HEK293 (cell line): Measurements from ENCODE around the gene TMEM238.
A peak's percentile ranks its signal among the peaks of the same experiment; 100 is the strongest.

Experiments
- CTCF ChIA-PET: fragments of 350-600 bp; formaldehyde crosslinking; extraction: SDS; loops from one replicate; lab custom pipeline; 2021; ENCODE audit warnings: antibody characterized with exemption; lab: Yijun Ruan, JAX
- POLR2A ChIA-PET: fragments of 300-600 bp; formaldehyde crosslinking; extraction: SDS; loops from one replicate; lab custom pipeline; 2020; ENCODE audit warnings: antibody characterized with exemption, inconsistent platforms; lab: Yijun Ruan, JAX
- H3K27ac ChIP-seq: fragments of 200-500 bp; sonication (Bioruptor generic); 2 replicates; pipeline ENCODE4 v1.5.1; 2014; ENCODE audit warnings: low read depth, low read length, control low read depth, inconsistent platforms; ENCODE audit errors: extremely low read depth
- H3K36me3 ChIP-seq, 2 experiments: fragments of 200-500 bp in 1 of 2; sonication (Bioruptor generic) in 1 of 2; 1 replicate in 1 of 2; 2 replicates in 1 of 2; pipeline ENCODE4 v1.5.1; 2014 to 2017; ENCODE audit warnings: inconsistent platforms in 2 of 2, low read length in 2 of 2; ENCODE audit not compliant: control insufficient read depth in 2 of 2, insufficient read depth in 1 of 2
- H3K4me1 ChIP-seq: fragments of 200-500 bp; sonication (Bioruptor generic); 2 replicates; pipeline ENCODE4 v1.5.1; 2014; ENCODE audit warnings: mild to moderate bottlenecking, low read length, inconsistent platforms; ENCODE audit not compliant: control insufficient read depth, insufficient read depth
- H3K4me3 ChIP-seq: 2 replicates; pipeline ENCODE4 v1.5.1; 2011; ENCODE audit warnings: low read depth, mild to moderate bottlenecking, control low read depth, low read length, moderate library complexity
- H3K9me3 ChIP-seq: fragments of 200-500 bp; sonication (Bioruptor generic); 2 replicates; pipeline ENCODE4 v1.5.1; 2014; ENCODE audit warnings: low read depth, low read length, inconsistent platforms; ENCODE audit not compliant: control insufficient read depth, insufficient read depth
- BCL11A ChIP-seq: fragments of 450-650 bp; formaldehyde crosslinking; IDR thresholded peaks from 2 replicates; pipeline ENCODE4 v1.5.1; 2016; ENCODE audit warnings: low read depth, missing biosample characterization, missing genetic modification characterization
- BCL11B ChIP-seq: fragments of 450-650 bp; formaldehyde crosslinking; IDR thresholded peaks from 2 replicates; pipeline ENCODE4 v1.5.1; 2016; ENCODE audit warnings: low read depth, missing biosample characterization, missing genetic modification characterization
- HOXD13 ChIP-seq: sonication (generic); formaldehyde crosslinking; IDR thresholded peaks from 2 replicates; pipeline ENCODE4 v1.8.0; 2022; ENCODE audit warnings: missing genetic modification reagents, borderline replicate concordance
- IKZF3 ChIP-seq: fragments of 450-650 bp; IDR thresholded peaks from 2 replicates; pipeline ENCODE4 v1.5.0; 2018; ENCODE audit warnings: missing biosample characterization, mild to moderate bottlenecking, missing genetic modification characterization, moderate library complexity
- MYNN ChIP-seq: fragments of 450-650 bp; formaldehyde crosslinking; IDR thresholded peaks from 2 replicates; pipeline ENCODE4 v1.5.1; 2016; ENCODE audit warnings: missing biosample characterization, missing genetic modification characterization, borderline replicate concordance
- MZF1 ChIP-seq: fragments of 450-650 bp; formaldehyde crosslinking; IDR thresholded peaks from 2 replicates; pipeline ENCODE4 v1.5.1; 2017; ENCODE audit warnings: missing biosample characterization, missing genetic modification characterization, borderline replicate concordance
- OSR2 ChIP-seq: fragments of 450-650 bp; formaldehyde crosslinking; IDR thresholded peaks from 2 replicates; pipeline ENCODE4 v1.5.1; 2016; ENCODE audit warnings: missing biosample characterization, missing genetic modification characterization
- TRIM28 ChIP-seq: IDR thresholded peaks from 2 replicates; pipeline ENCODE4 v1.6.1; 2011; ENCODE audit warnings: low read length, control low read depth, borderline replicate concordance
- WT1 ChIP-seq: fragments of 450-650 bp; formaldehyde crosslinking; IDR thresholded peaks from 2 replicates; pipeline ENCODE4 v1.5.1; 2016; ENCODE audit warnings: missing biosample characterization, missing genetic modification characterization
- ZBTB7A ChIP-seq: fragments of 450-650 bp; formaldehyde crosslinking; IDR thresholded peaks from 2 replicates; pipeline ENCODE4 v1.5.1; 2016; ENCODE audit warnings: low read depth, missing biosample characterization, missing genetic modification characterization
- ZIC2 ChIP-seq: fragments of 450-650 bp; formaldehyde crosslinking; IDR thresholded peaks from 2 replicates; pipeline ENCODE4 v1.5.1; 2016; ENCODE audit warnings: missing biosample characterization, missing genetic modification characterization
- ZNF138 ChIP-seq: fragments of 450-650 bp; formaldehyde crosslinking; IDR thresholded peaks from 2 replicates; pipeline ENCODE4 v1.5.1; 2016; ENCODE audit warnings: missing biosample characterization, missing genetic modification characterization, borderline replicate concordance
- ZNF292 ChIP-seq: fragments of 450-650 bp; formaldehyde crosslinking; IDR thresholded peaks from 2 replicates; pipeline ENCODE4 v1.5.1; 2016; ENCODE audit warnings: low read depth, missing biosample characterization, missing genetic modification characterization, borderline replicate concordance
- ZNF366 ChIP-seq: fragments of 450-650 bp; formaldehyde crosslinking; conservative IDR thresholded peaks from 2 replicates; pipeline ENCODE4 v1.5.1; 2016; ENCODE audit warnings: missing biosample characterization, missing genetic modification characterization
- ZNF37A ChIP-seq: fragments of 450-650 bp; IDR thresholded peaks from 2 replicates; pipeline ENCODE4 v1.5.1; 2018; ENCODE audit warnings: missing biosample characterization, missing genetic modification characterization
- ZNF426 ChIP-seq: fragments of 450-650 bp; formaldehyde crosslinking; IDR thresholded peaks from 2 replicates; pipeline ENCODE4 v1.5.1; 2017; ENCODE audit warnings: missing biosample characterization, missing genetic modification characterization, mild to moderate bottlenecking, inconsistent platforms, moderate library complexity
- ZNF585B ChIP-seq: fragments of 450-650 bp; formaldehyde crosslinking; IDR thresholded peaks from 2 replicates; pipeline ENCODE4 v1.5.1; 2016; ENCODE audit warnings: missing biosample characterization, missing genetic modification characterization
- TF ChIP-seq, protein P1 (sequence below): fragments of 450-650 bp; formaldehyde crosslinking; IDR thresholded peaks from 2 replicates; pipeline ENCODE4 v1.5.1; 2016; ENCODE audit warnings: missing biosample characterization, missing genetic modification characterization
- TF ChIP-seq, protein P2 (sequence below): fragments of 450-650 bp; formaldehyde crosslinking; IDR thresholded peaks from 2 replicates; pipeline ENCODE4 v1.5.1; 2017; ENCODE audit warnings: missing biosample characterization, missing genetic modification characterization
- TF ChIP-seq, protein P3 (sequence below): fragments of 450-650 bp; formaldehyde crosslinking; IDR thresholded peaks from 2 replicates; pipeline ENCODE4 v1.5.1; 2016; ENCODE audit warnings: missing biosample characterization, missing genetic modification characterization
- TF ChIP-seq, protein P4 (sequence below): fragments of 450-650 bp; formaldehyde crosslinking; IDR thresholded peaks from 2 replicates; pipeline ENCODE4 v1.5.0; 2017; ENCODE audit warnings: missing biosample characterization, missing genetic modification characterization, borderline replicate concordance
- TF ChIP-seq, protein P5 (sequence below): fragments of 450-650 bp; formaldehyde crosslinking; IDR thresholded peaks from 2 replicates; pipeline ENCODE4 v1.5.1; 2016; ENCODE audit warnings: missing biosample characterization, missing genetic modification characterization
- TF ChIP-seq, protein P6 (sequence below): fragments of 450-650 bp; formaldehyde crosslinking; IDR thresholded peaks from 2 replicates; pipeline ENCODE4 v1.5.1; 2016; ENCODE audit warnings: missing biosample characterization, missing genetic modification characterization
- TF ChIP-seq, protein P7 (sequence below): fragments of 450-650 bp; formaldehyde crosslinking; IDR thresholded peaks from 2 replicates; pipeline ENCODE4 v1.5.1; 2016; ENCODE audit warnings: missing biosample characterization, missing genetic modification characterization

TMEM238 gene

DNA sequence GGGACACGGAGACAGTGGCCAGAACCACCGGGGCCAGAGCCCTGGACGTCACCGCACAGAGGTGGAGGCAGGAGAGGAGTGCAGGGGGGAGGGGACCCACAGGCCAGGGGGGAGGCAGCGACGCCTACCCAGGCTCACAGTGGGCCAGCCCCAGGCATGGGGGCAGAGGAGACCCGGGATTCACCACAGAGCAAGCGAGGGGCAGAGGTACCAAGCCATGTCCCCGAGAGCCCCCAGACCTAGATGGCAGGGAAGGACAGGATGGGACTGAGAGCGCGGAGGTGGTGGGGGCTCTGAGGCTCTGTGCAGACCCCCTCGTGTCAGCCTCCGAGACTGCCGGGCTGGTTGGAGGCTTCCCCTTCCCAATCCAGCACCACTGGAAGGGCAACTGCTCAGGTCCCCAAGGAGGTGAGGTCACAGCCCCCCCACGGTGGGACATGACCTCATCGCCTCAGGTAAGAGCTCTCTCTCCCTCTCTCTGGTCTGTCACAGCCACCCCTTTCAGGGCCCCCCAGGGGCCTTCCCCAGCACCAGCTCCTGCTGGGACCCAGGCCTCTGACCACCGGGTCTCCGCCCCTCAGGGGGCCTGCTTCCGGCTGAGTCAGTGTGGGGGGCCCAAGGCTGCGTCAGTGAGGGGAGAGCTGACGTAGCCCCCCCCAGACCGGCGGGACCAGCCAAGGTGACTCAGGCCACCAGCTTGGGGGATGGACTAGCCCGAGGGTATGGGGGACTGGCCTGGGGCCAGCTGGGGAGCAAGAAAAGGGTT, 11.6 kb downstream of the TMEM238 start:
- Histone ChIP-seq H3K4me1 (peaks cover 5% of the 10 kb centered on the region; the same call in 1 of the 2 replicates), H3K9me3 (no peaks in the 10 kb centered on the region), H3K36me3 (no peaks in the 10 kb centered on the region), H3K4me3 (no peak overlapping the region), H3K27ac (no peak overlapping the region)
- ChIA-PET POLR2A (interaction anchor here (0.5 to 1.8 kb wide), 11 partner anchors 9 to 113 kb away, joined by 3 to 12 read pairs (median 4); partner anchors contain the start of genes HSPBP1, KMT5C, PPP6R1 and TMEM238), CTCF (interaction anchor here (0.9 to 1.2 kb wide), 4 partner anchors 40 to 259 kb away, joined by 3 to 10 read pairs (median 3); no protein-coding TSS in a partner anchor)
- peak; percentile 94 for TF ChIP-seq ZIC2 (tag by site-specific recombination)
- TF ChIP-seq HOXD13 (CRISPR knock-in tag): no peak
- TF ChIP-seq, protein P1, sequence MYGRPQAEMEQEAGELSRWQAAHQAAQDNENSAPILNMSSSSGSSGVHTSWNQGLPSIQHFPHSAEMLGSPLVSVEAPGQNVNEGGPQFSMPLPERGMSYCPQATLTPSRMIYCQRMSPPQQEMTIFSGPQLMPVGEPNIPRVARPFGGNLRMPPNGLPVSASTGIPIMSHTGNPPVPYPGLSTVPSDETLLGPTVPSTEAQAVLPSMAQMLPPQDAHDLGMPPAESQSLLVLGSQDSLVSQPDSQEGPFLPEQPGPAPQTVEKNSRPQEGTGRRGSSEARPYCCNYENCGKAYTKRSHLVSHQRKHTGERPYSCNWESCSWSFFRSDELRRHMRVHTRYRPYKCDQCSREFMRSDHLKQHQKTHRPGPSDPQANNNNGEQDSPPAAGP (tag by site-specific recombination): 0 out of 2 replicates have a peak, but pooled peaks have one; percentile 34
- no peak for TF ChIP-seq ZNF426 (tag by site-specific recombination)
- TF ChIP-seq BCL11B (tag by site-specific recombination): no peak
- no peak for TF ChIP-seq MYNN (tag by site-specific recombination)
- TF ChIP-seq, protein P2, sequence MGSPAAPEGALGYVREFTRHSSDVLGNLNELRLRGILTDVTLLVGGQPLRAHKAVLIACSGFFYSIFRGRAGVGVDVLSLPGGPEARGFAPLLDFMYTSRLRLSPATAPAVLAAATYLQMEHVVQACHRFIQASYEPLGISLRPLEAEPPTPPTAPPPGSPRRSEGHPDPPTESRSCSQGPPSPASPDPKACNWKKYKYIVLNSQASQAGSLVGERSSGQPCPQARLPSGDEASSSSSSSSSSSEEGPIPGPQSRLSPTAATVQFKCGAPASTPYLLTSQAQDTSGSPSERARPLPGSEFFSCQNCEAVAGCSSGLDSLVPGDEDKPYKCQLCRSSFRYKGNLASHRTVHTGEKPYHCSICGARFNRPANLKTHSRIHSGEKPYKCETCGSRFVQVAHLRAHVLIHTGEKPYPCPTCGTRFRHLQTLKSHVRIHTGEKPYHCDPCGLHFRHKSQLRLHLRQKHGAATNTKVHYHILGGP (tag by site-specific recombination): no peak
- TF ChIP-seq ZNF292 (tag by site-specific recombination): no peak
- TF ChIP-seq, protein P3, sequence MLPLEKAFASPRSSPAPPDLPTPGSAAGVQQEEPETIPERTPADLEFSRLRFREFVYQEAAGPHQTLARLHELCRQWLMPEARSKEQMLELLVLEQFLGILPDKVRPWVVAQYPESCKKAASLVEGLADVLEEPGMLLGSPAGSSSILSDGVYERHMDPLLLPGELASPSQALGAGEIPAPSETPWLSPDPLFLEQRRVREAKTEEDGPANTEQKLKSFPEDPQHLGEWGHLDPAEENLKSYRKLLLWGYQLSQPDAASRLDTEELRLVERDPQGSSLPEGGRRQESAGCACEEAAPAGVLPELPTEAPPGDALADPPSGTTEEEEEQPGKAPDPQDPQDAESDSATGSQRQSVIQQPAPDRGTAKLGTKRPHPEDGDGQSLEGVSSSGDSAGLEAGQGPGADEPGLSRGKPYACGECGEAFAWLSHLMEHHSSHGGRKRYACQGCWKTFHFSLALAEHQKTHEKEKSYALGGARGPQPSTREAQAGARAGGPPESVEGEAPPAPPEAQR (tag by site-specific recombination): no peak
- TF ChIP-seq TRIM28: no peak
- peak; percentile 53; the same call in 1 of the 2 replicates for TF ChIP-seq BCL11A
- TF ChIP-seq ZNF366 (tag by site-specific recombination): peak; percentile 41; the same call in 1 of the 2 replicates
- no peak for TF ChIP-seq ZNF37A (tag by site-specific recombination)
- no peak for TF ChIP-seq OSR2
- TF ChIP-seq, protein P4, sequence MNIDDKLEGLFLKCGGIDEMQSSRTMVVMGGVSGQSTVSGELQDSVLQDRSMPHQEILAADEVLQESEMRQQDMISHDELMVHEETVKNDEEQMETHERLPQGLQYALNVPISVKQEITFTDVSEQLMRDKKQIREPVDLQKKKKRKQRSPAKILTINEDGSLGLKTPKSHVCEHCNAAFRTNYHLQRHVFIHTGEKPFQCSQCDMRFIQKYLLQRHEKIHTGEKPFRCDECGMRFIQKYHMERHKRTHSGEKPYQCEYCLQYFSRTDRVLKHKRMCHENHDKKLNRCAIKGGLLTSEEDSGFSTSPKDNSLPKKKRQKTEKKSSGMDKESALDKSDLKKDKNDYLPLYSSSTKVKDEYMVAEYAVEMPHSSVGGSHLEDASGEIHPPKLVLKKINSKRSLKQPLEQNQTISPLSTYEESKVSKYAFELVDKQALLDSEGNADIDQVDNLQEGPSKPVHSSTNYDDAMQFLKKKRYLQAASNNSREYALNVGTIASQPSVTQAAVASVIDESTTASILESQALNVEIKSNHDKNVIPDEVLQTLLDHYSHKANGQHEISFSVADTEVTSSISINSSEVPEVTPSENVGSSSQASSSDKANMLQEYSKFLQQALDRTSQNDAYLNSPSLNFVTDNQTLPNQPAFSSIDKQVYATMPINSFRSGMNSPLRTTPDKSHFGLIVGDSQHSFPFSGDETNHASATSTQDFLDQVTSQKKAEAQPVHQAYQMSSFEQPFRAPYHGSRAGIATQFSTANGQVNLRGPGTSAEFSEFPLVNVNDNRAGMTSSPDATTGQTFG (tag by site-specific recombination): no peak
- TF ChIP-seq, protein P5, sequence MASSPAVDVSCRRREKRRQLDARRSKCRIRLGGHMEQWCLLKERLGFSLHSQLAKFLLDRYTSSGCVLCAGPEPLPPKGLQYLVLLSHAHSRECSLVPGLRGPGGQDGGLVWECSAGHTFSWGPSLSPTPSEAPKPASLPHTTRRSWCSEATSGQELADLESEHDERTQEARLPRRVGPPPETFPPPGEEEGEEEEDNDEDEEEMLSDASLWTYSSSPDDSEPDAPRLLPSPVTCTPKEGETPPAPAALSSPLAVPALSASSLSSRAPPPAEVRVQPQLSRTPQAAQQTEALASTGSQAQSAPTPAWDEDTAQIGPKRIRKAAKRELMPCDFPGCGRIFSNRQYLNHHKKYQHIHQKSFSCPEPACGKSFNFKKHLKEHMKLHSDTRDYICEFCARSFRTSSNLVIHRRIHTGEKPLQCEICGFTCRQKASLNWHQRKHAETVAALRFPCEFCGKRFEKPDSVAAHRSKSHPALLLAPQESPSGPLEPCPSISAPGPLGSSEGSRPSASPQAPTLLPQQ (tag by site-specific recombination): peak; percentile 55
- TF ChIP-seq, protein P6, sequence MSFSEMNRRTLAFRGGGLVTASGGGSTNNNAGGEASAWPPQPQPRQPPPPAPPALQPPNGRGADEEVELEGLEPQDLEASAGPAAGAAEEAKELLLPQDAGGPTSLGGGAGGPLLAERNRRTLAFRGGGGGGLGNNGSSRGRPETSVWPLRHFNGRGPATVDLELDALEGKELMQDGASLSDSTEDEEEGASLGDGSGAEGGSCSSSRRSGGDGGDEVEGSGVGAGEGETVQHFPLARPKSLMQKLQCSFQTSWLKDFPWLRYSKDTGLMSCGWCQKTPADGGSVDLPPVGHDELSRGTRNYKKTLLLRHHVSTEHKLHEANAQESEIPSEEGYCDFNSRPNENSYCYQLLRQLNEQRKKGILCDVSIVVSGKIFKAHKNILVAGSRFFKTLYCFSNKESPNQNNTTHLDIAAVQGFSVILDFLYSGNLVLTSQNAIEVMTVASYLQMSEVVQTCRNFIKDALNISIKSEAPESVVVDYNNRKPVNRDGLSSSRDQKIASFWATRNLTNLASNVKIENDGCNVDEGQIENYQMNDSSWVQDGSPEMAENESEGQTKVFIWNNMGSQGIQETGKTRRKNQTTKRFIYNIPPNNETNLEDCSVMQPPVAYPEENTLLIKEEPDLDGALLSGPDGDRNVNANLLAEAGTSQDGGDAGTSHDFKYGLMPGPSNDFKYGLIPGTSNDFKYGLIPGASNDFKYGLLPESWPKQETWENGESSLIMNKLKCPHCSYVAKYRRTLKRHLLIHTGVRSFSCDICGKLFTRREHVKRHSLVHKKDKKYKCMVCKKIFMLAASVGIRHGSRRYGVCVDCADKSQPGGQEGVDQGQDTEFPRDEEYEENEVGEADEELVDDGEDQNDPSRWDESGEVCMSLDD (tag by site-specific recombination): peak; percentile 23; the same call in 1 of the 2 replicates
- TF ChIP-seq, protein P7, sequence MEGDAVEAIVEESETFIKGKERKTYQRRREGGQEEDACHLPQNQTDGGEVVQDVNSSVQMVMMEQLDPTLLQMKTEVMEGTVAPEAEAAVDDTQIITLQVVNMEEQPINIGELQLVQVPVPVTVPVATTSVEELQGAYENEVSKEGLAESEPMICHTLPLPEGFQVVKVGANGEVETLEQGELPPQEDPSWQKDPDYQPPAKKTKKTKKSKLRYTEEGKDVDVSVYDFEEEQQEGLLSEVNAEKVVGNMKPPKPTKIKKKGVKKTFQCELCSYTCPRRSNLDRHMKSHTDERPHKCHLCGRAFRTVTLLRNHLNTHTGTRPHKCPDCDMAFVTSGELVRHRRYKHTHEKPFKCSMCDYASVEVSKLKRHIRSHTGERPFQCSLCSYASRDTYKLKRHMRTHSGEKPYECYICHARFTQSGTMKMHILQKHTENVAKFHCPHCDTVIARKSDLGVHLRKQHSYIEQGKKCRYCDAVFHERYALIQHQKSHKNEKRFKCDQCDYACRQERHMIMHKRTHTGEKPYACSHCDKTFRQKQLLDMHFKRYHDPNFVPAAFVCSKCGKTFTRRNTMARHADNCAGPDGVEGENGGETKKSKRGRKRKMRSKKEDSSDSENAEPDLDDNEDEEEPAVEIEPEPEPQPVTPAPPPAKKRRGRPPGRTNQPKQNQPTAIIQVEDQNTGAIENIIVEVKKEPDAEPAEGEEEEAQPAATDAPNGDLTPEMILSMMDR (tag by site-specific recombination): no peak
- TF ChIP-seq ZBTB7A: no peak; the same call in 1 of the 2 replicates
- no peak for TF ChIP-seq WT1 (tag by site-specific recombination)
- no peak for TF ChIP-seq ZNF585B
- TF ChIP-seq MZF1 (tag by site-specific recombination): no peak
- TF ChIP-seq ZNF138: no peak
- TF ChIP-seq IKZF3 (tag by site-specific recombination): peak; percentile 65; the same call in 1 of the 2 replicates
